Measurements from ENCODE around the gene KRTAP19-1.

The KRTAP19-1 gene

GRCh38 chr21:30439975-30440374 is 40.2 kb downstream of the KRTAP19-1 start, which contains the start of gene KRTAP15-1:
KRTAP15-1 (plus strand) TSS chr21:30440275; CDS start chr21:30440328, 53 bp downstream.
- Histone ChIP-seq H3K36me3 (no peaks in the 10 kb centered on the region), H3K4me3 (ENCODE audit: low read depth, low read length) (no peak within 1 kb of the TSS), H3K9me3 (no peaks in the 10 kb centered on the region), H3K27me3 (no peaks in the 10 kb centered on the region), H3K4me1 (no peaks in the 10 kb centered on the region)
- TF ChIP-seq, protein P1, sequence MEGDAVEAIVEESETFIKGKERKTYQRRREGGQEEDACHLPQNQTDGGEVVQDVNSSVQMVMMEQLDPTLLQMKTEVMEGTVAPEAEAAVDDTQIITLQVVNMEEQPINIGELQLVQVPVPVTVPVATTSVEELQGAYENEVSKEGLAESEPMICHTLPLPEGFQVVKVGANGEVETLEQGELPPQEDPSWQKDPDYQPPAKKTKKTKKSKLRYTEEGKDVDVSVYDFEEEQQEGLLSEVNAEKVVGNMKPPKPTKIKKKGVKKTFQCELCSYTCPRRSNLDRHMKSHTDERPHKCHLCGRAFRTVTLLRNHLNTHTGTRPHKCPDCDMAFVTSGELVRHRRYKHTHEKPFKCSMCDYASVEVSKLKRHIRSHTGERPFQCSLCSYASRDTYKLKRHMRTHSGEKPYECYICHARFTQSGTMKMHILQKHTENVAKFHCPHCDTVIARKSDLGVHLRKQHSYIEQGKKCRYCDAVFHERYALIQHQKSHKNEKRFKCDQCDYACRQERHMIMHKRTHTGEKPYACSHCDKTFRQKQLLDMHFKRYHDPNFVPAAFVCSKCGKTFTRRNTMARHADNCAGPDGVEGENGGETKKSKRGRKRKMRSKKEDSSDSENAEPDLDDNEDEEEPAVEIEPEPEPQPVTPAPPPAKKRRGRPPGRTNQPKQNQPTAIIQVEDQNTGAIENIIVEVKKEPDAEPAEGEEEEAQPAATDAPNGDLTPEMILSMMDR (IDR thresholded peaks at IDR 0.05; ENCODE audit: low read depth, low read length): no peak
- DNase-seq: no peak

DNA sequence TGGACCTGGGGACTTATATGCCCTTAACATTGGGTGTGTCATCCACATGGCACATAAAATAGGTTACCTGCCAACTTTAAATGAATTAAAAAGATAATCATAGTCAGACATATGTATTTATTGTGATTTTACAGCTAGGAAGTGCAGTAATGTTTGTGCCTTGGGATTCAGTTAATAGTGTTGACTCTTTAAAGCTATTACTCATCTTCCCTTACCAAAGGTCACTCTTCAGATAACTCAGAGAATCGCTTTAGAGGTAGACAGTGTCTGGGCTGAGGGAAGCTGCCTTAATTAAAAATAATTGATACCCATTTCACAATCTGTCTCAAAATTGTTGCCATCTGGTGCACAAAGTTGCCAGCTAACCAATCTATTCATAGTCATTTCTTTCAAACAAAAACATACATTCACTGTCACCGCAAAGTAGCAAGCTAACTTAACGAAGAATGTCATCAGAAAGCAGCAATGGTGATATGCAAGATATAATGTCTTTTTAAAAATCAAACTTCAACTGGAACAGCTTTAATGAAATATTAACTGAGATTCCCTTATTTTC is 43.1 kb downstream of the KRTAP19-1 start:
- no peaks in the 10 kb centered on the region for H3K27me3 ChIP-seq
- no peaks in the 10 kb centered on the region for H3K4me1 ChIP-seq
- no peak for DNase-seq
- H3K36me3 ChIP-seq: no peaks in the 10 kb centered on the region
- H3K4me3 ChIP-seq (ENCODE audit: low read depth, low read length): no peak overlapping the region
- no peaks in the 10 kb centered on the region for H3K9me3 ChIP-seq
- TF ChIP-seq, protein P1 (IDR thresholded peaks at IDR 0.05; ENCODE audit: low read depth, low read length): no peak; the same call in 1 of the 2 replicates

- TF ChIP-seq, protein P1 (IDR thresholded peaks at IDR 0.05; ENCODE audit: low read depth, low read length): peak; percentile 66
Observed at GRCh38 chr21:30434033-30434631, 46.0 kb downstream of the KRTAP19-1 start.

GRCh38 chr21:30430170-30430655 is 50.0 kb downstream of the KRTAP19-1 start, which contains the start of gene KRTAP13-4:
KRTAP13-4 (plus strand) TSS chr21:30430220; CDS start chr21:30430276, 56 bp downstream.
- H3K9me3 ChIP-seq: no peaks in the 10 kb centered on the region; the same call in 1 of the 2 replicates
- no peak for DNase-seq
- no peaks in the 10 kb centered on the region for H3K36me3 ChIP-seq
- no peaks in the 10 kb centered on the region for H3K4me1 ChIP-seq
- TF ChIP-seq, protein P1 (IDR thresholded peaks at IDR 0.05; ENCODE audit: low read depth, low read length): no peak
- H3K27me3 ChIP-seq: no peaks in the 10 kb centered on the region
- H3K4me3 ChIP-seq (ENCODE audit: low read depth, low read length): no peak within 1 kb of the TSS

More at GRCh38 chr21:30434033-30434631, 46.0 kb downstream of the KRTAP19-1 start:
- no peak overlapping the region for H3K4me3 ChIP-seq (ENCODE audit: low read depth, low read length)
- no peaks in the 10 kb centered on the region for H3K36me3 ChIP-seq
- H3K4me1 ChIP-seq: no peaks in the 10 kb centered on the region
- no peaks in the 10 kb centered on the region; the same call in 1 of the 2 replicates for H3K9me3 ChIP-seq
- H3K27me3 ChIP-seq: no peaks in the 10 kb centered on the region
- peak; percentile 33 for DNase-seq
